Measurements from ENCODE around the gene ZNF132.

The ZNF132 gene

DNA sequence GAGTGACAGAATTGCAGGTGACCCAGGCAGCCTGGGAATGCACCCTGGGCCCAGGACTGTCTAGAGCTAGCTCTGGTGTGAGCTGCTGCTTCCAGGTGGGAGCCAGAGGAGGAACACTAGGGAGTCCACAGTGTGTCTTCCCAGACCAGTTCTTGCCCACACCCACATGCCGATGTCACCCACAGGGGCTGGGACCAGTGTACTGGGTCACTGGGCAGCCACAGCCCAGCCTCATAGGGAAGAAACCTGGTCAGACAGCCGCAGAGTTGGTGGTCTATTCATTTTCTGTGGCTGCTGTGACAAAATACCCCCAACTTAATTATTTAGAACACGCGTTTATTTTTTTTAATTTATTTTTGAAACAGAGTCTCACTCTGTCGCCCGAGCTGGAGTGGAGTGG lies 41.4 kb downstream of the ZNF132 start (continued):
- TF ChIP-seq, protein P1, sequence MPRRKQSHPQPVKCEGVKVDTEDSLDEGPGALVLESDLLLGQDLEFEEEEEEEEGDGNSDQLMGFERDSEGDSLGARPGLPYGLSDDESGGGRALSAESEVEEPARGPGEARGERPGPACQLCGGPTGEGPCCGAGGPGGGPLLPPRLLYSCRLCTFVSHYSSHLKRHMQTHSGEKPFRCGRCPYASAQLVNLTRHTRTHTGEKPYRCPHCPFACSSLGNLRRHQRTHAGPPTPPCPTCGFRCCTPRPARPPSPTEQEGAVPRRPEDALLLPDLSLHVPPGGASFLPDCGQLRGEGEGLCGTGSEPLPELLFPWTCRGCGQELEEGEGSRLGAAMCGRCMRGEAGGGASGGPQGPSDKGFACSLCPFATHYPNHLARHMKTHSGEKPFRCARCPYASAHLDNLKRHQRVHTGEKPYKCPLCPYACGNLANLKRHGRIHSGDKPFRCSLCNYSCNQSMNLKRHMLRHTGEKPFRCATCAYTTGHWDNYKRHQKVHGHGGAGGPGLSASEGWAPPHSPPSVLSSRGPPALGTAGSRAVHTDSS (tag by site-specific recombination; IDR thresholded peaks at IDR 0.05) = no peak
- TF ChIP-seq, protein P2, sequence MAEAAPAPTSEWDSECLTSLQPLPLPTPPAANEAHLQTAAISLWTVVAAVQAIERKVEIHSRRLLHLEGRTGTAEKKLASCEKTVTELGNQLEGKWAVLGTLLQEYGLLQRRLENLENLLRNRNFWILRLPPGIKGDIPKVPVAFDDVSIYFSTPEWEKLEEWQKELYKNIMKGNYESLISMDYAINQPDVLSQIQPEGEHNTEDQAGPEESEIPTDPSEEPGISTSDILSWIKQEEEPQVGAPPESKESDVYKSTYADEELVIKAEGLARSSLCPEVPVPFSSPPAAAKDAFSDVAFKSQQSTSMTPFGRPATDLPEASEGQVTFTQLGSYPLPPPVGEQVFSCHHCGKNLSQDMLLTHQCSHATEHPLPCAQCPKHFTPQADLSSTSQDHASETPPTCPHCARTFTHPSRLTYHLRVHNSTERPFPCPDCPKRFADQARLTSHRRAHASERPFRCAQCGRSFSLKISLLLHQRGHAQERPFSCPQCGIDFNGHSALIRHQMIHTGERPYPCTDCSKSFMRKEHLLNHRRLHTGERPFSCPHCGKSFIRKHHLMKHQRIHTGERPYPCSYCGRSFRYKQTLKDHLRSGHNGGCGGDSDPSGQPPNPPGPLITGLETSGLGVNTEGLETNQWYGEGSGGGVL (tag by site-specific recombination; IDR thresholded peaks at IDR 0.05) = no peak
- TF ChIP-seq SP2 (tag by site-specific recombination; IDR thresholded peaks at IDR 0.05) (no peak), ZNF248 (tag by site-specific recombination; IDR thresholded peaks at IDR 0.05) (no peak)

DNA sequence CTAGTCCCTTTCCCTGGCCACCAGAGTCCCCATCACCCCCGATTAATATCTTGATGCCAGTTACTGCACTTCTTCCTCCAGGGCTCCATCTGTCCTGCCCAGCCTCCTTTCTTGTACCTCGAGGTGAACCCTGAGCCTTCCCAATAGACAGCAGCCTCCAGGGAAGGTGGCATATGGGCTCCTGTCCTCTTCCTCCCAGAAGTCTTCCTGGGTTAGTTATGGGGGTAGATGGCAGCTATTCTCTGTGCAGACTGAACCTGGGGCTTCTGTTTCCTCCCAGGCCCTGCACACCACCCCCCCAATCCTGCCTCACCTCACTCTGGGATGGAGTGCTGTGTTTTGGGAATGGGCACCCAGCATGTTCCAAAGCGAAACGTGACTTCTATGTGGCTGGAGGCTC lies 41.9 kb downstream of the ZNF132 start:
- peaks cover 3% of the 10 kb centered on the region; the same call in 1 of the 2 replicates for H3K4me1 ChIP-seq (ENCODE audit: control insufficient read depth, insufficient read depth, low read length)
- no peak overlapping the region for H3K4me3 ChIP-seq (ENCODE audit: low read depth, low read length)
- peaks cover 15 to 31% of the 10 kb centered on the region in 2 experiments for H3K36me3 ChIP-seq (ENCODE audit: control insufficient read depth in 2 of 2, insufficient read depth in 1 of 2, low read length in 2 of 2)
- TF ChIP-seq ZBTB8A (tag by site-specific recombination; IDR thresholded peaks at IDR 0.05) = no peak
- TF ChIP-seq MEIS1 (CRISPR knock-in tag; IDR thresholded peaks at IDR 0.05; ENCODE audit: borderline replicate concordance) = no peak
- TF ChIP-seq ZNF670 (tag by site-specific recombination; IDR thresholded peaks at IDR 0.05; ENCODE audit: low read depth) = no peak
- no peak for TF ChIP-seq ZNF776 (tag by site-specific recombination; IDR thresholded peaks at IDR 0.05; ENCODE audit: borderline replicate concordance)
- TF ChIP-seq, protein P3, sequence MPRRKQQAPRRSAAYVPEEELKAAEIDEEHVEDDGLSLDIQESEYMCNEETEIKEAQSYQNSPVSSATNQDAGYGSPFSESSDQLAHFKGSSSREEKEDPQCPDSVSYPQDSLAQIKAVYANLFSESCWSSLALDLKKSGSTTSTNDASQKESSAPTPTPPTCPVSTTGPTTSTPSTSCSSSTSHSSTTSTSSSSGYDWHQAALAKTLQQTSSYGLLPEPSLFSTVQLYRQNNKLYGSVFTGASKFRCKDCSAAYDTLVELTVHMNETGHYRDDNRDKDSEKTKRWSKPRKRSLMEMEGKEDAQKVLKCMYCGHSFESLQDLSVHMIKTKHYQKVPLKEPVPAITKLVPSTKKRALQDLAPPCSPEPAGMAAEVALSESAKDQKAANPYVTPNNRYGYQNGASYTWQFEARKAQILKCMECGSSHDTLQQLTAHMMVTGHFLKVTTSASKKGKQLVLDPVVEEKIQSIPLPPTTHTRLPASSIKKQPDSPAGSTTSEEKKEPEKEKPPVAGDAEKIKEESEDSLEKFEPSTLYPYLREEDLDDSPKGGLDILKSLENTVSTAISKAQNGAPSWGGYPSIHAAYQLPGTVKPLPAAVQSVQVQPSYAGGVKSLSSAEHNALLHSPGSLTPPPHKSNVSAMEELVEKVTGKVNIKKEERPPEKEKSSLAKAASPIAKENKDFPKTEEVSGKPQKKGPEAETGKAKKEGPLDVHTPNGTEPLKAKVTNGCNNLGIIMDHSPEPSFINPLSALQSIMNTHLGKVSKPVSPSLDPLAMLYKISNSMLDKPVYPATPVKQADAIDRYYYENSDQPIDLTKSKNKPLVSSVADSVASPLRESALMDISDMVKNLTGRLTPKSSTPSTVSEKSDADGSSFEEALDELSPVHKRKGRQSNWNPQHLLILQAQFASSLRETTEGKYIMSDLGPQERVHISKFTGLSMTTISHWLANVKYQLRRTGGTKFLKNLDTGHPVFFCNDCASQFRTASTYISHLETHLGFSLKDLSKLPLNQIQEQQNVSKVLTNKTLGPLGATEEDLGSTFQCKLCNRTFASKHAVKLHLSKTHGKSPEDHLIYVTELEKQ (tag by site-specific recombination; IDR thresholded peaks at IDR 0.05; ENCODE audit: borderline replicate concordance) = no peak
- TF ChIP-seq ZNF660 (tag by site-specific recombination; IDR thresholded peaks at IDR 0.05) = no peak
- TF ChIP-seq ZNF658 (tag by site-specific recombination; IDR thresholded peaks at IDR 0.05) = no peak
- TF ChIP-seq KLF8 (tag by site-specific recombination; IDR thresholded peaks at IDR 0.05) = no peak
- TF ChIP-seq ZNF548 (tag by site-specific recombination; IDR thresholded peaks at IDR 0.05) = no peak
- TF ChIP-seq GLIS2 (tag by site-specific recombination; IDR thresholded peaks at IDR 0.05) = no peak
- TF ChIP-seq ZBTB48 (tag by site-specific recombination; IDR thresholded peaks at IDR 0.05) = no peak
- no peak for TF ChIP-seq ZNF184 (tag by site-specific recombination; IDR thresholded peaks at IDR 0.05)
- no peak for TF ChIP-seq ZNF274 (IDR thresholded peaks at IDR 0.05; ENCODE audit: low read length)
- no peak for TF ChIP-seq ZNF274 (tag by site-specific recombination; IDR thresholded peaks at IDR 0.05; ENCODE audit: borderline replicate concordance)
- no peak for TF ChIP-seq OVOL3 (tag by site-specific recombination; IDR thresholded peaks at IDR 0.05)
- TF ChIP-seq GFI1B (tag by site-specific recombination; IDR thresholded peaks at IDR 0.05) = no peak
- no peak for TF ChIP-seq ZFP3 (tag by site-specific recombination; IDR thresholded peaks at IDR 0.05; ENCODE audit: low read depth)
- no peak for TF ChIP-seq KLF1 (tag by site-specific recombination; IDR thresholded peaks at IDR 0.05)
- no peak for TF ChIP-seq ZNF169 (tag by site-specific recombination; IDR thresholded peaks at IDR 0.05)
- TF ChIP-seq, protein P4, sequence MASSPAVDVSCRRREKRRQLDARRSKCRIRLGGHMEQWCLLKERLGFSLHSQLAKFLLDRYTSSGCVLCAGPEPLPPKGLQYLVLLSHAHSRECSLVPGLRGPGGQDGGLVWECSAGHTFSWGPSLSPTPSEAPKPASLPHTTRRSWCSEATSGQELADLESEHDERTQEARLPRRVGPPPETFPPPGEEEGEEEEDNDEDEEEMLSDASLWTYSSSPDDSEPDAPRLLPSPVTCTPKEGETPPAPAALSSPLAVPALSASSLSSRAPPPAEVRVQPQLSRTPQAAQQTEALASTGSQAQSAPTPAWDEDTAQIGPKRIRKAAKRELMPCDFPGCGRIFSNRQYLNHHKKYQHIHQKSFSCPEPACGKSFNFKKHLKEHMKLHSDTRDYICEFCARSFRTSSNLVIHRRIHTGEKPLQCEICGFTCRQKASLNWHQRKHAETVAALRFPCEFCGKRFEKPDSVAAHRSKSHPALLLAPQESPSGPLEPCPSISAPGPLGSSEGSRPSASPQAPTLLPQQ (tag by site-specific recombination; IDR thresholded peaks at IDR 0.05) = no peak
- no peak for TF ChIP-seq ZNF416 (tag by site-specific recombination; IDR thresholded peaks at IDR 0.05)
- CTCF ChIA-PET = interaction anchor here (1.0 kb wide), 1 partner anchor 9 kb away, joined by 4 read pairs; no protein-coding TSS in a partner anchor
- H3K9me3 ChIP-seq (ENCODE audit: control insufficient read depth, insufficient read depth, low read depth, low read length) = no peaks in the 10 kb centered on the region
- H3K27ac ChIP-seq (ENCODE audit: extremely low read depth, low read depth, low read length) = no peak overlapping the region
- POLR2A ChIA-PET = interaction anchor here (1.6 kb wide), 1 partner anchor 10 kb away, joined by 4 read pairs; the partner anchor contains the start of gene ZNF584
